Measurements from ENCODE around the gene DNAAF8.

The DNAAF8 gene

GRCh38 chr16:4775005-4775404 lies 40.7 kb downstream of the DNAAF8 start:
- ChIA-PET CTCF (no interaction called here), POLR2A (no interaction called here)
- TF ChIP-seq FOXA1 (IDR thresholded peaks at IDR 0.05), result no peak
- TF ChIP-seq SUZ12 (IDR thresholded peaks at IDR 0.05), result no peak
- TF ChIP-seq HDGF (IDR thresholded peaks at IDR 0.05; ENCODE audit: borderline replicate concordance), result no peak
- TF ChIP-seq ARNT (IDR thresholded peaks at IDR 0.05), result no peak
- TF ChIP-seq BHLHE40 (IDR thresholded peaks at IDR 0.05; ENCODE audit: borderline replicate concordance), result no peak
- TF ChIP-seq LEF1 (IDR thresholded peaks at IDR 0.05; ENCODE audit: borderline replicate concordance), result no peak
- TF ChIP-seq PKNOX1 (IDR thresholded peaks at IDR 0.05), result no peak
- TF ChIP-seq CTBP1 (IDR thresholded peaks at IDR 0.05; ENCODE audit: borderline replicate concordance), result no peak
- TF ChIP-seq SP1 (IDR thresholded peaks at IDR 0.05), result no peak
- no peak for TF ChIP-seq ELF4 (IDR thresholded peaks at IDR 0.05)
- TF ChIP-seq ZNF384 (IDR thresholded peaks at IDR 0.05), result no peak
- TF ChIP-seq FOXM1 (IDR thresholded peaks at IDR 0.05; ENCODE audit: borderline replicate concordance), result no peak
- DNase-seq (ENCODE audit: extremely low spot score), result no peak

GRCh38 chr16:4776141-4776705 lies 41.9 kb downstream of the DNAAF8 start:
- DNase-seq (ENCODE audit: extremely low spot score), result no peak
- ChIA-PET CTCF (no interaction called here), POLR2A (no interaction called here)
- TF ChIP-seq LEF1 (IDR thresholded peaks at IDR 0.05; ENCODE audit: borderline replicate concordance), result no peak
- no peak for TF ChIP-seq FOXA1 (IDR thresholded peaks at IDR 0.05)
- no peak for TF ChIP-seq FOXK2 (IDR thresholded peaks at IDR 0.05)
- no peak for TF ChIP-seq PKNOX1 (IDR thresholded peaks at IDR 0.05)
- no peak for TF ChIP-seq SP1 (IDR thresholded peaks at IDR 0.05)

- POLR2A ChIA-PET, result no interaction called here
- CTCF ChIA-PET, result interaction anchor here (0.6 kb wide), 1 partner anchor 14 kb away, joined by 7 read pairs; no protein-coding TSS in a partner anchor
Measured at GRCh38 chr16:4777339-4778049, 43.2 kb downstream of the DNAAF8 start.

GRCh38 chr16:4778050-4778392 lies 43.7 kb downstream of the DNAAF8 start:
- DNase-seq (ENCODE audit: extremely low spot score), result no peak
- TF ChIP-seq TARDBP (IDR thresholded peaks at IDR 0.05) (no peak), HDGF (IDR thresholded peaks at IDR 0.05; ENCODE audit: borderline replicate concordance) (no peak), FOXM1 (IDR thresholded peaks at IDR 0.05; ENCODE audit: borderline replicate concordance) (no peak)
- CTCF ChIA-PET, result no interaction called here
- POLR2A ChIA-PET, result no interaction called here

More at GRCh38 chr16:4777339-4778049, 43.2 kb downstream of the DNAAF8 start:
- DNase-seq (ENCODE audit: extremely low spot score), result no peak
- TF ChIP-seq LEF1 (IDR thresholded peaks at IDR 0.05; ENCODE audit: borderline replicate concordance), result no peak
- no peak for TF ChIP-seq FOXM1 (IDR thresholded peaks at IDR 0.05; ENCODE audit: borderline replicate concordance)
- no peak for TF ChIP-seq SP1 (IDR thresholded peaks at IDR 0.05)
- TF ChIP-seq PKNOX1 (IDR thresholded peaks at IDR 0.05), result no peak
- no peak for TF ChIP-seq SUZ12 (IDR thresholded peaks at IDR 0.05)
- TF ChIP-seq ZNF384 (IDR thresholded peaks at IDR 0.05), result no peak
- no peak for TF ChIP-seq L3MBTL2 (conservative IDR thresholded peaks at IDR 0.05)
- no peak for TF ChIP-seq NFRKB (IDR thresholded peaks at IDR 0.05)
- TF ChIP-seq FOXK2 (IDR thresholded peaks at IDR 0.05), result no peak
- TF ChIP-seq CTBP1 (IDR thresholded peaks at IDR 0.05; ENCODE audit: borderline replicate concordance), result no peak
- TF ChIP-seq HDGF (IDR thresholded peaks at IDR 0.05; ENCODE audit: borderline replicate concordance), result no peak

- DNase-seq (ENCODE audit: extremely low spot score), result no peak
- TF ChIP-seq ZNF384 (IDR thresholded peaks at IDR 0.05) (no peak), FOXA1 (IDR thresholded peaks at IDR 0.05) (no peak), HDGF (IDR thresholded peaks at IDR 0.05; ENCODE audit: borderline replicate concordance) (no peak), PKNOX1 (IDR thresholded peaks at IDR 0.05) (peak; percentile 15; the same call in 1 of the 2 replicates), TARDBP (IDR thresholded peaks at IDR 0.05) (no peak), L3MBTL2 (conservative IDR thresholded peaks at IDR 0.05) (no peak)
- ChIA-PET POLR2A (interaction anchor here (1.4 to 2.5 kb wide), 2 partner anchors 12 to 22 kb away, joined by 3 to 12 read pairs; partner anchors contain the start of gene ROGDI), CTCF (interaction anchor here (0.7 kb wide), 1 partner anchor 143 kb away, joined by 3 read pairs; no protein-coding TSS in a partner anchor)
Measured at GRCh38 chr16:4780235-4780634, 45.9 kb downstream of the DNAAF8 start.

GRCh38 chr16:4783251-4783950 lies 49.1 kb downstream of the DNAAF8 start:
- TF ChIP-seq CTBP1 (IDR thresholded peaks at IDR 0.05; ENCODE audit: borderline replicate concordance) (no peak), TARDBP (IDR thresholded peaks at IDR 0.05) (no peak), SUZ12 (IDR thresholded peaks at IDR 0.05) (no peak), HDGF (IDR thresholded peaks at IDR 0.05; ENCODE audit: borderline replicate concordance) (no peak), NFRKB (IDR thresholded peaks at IDR 0.05) (no peak), FOXK2 (IDR thresholded peaks at IDR 0.05) (no peak), FOXA1 (IDR thresholded peaks at IDR 0.05) (no peak), LEF1 (IDR thresholded peaks at IDR 0.05; ENCODE audit: borderline replicate concordance) (no peak), ZNF384 (IDR thresholded peaks at IDR 0.05) (no peak), ELF4 (IDR thresholded peaks at IDR 0.05) (no peak), SP1 (IDR thresholded peaks at IDR 0.05) (no peak), FOXM1 (IDR thresholded peaks at IDR 0.05; ENCODE audit: borderline replicate concordance) (no peak), ARNT (IDR thresholded peaks at IDR 0.05) (no peak), BHLHE40 (IDR thresholded peaks at IDR 0.05; ENCODE audit: borderline replicate concordance) (no peak), L3MBTL2 (conservative IDR thresholded peaks at IDR 0.05) (no peak), PKNOX1 (IDR thresholded peaks at IDR 0.05) (no peak)
- ChIA-PET POLR2A (no interaction called here), CTCF (interaction anchor here (0.9 kb wide), 1 partner anchor 165 kb away, joined by 3 read pairs; no protein-coding TSS in a partner anchor)
- DNase-seq (ENCODE audit: extremely low spot score), result no peak
